H54 (cell line): Measurements from ENCODE around the gene WDR49.
"Not testable (repeated sequence)": the region's sequence is repeated elsewhere in the genome, so short reads cannot be mapped to it uniquely, and the experiment has no call there.

ENCODE experiments used
- DNase-seq: peaks from one replicate; pipeline ENCODE4 v3.0.0; 2011; ENCODE audit warnings: low spot score, mixed read lengths; ENCODE audit not compliant: insufficient read length
- FAIRE-seq: peaks from 3 replicates; lab custom pipeline; 2011; peaks lifted over from hg19 to GRCh38; lab: Jason Lieb, UNC
- POLR2A ChIP-seq: IDR thresholded peaks from 2 replicates; pipeline ENCODE4 v1.6.1; 2011; ENCODE audit warnings: low read depth, mild to moderate bottlenecking, low read length

Gene WDR49

DNA sequence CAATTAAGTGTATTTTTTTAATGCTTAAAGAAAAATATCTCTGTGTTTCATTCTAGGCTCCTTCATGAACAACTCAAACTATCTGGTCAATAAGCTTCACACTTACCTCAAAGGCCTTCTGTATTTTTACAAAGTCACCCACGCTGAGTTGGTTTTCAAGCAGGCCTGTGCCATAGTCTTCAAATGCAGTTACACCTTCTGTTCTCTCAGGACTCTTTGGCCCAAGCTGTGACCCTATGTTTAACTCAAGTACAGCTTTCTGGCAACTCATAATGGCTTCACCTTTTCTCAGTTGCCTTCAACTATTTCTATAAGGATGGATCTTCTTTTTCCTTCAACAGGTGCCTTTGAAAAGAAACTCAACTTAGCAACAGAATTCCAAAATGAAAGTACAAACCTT lies 587 bp downstream of the WDR49 start:
- DNase-seq (no peak), FAIRE-seq (no peak)
- TF ChIP-seq POLR2A: no peak

DNA sequence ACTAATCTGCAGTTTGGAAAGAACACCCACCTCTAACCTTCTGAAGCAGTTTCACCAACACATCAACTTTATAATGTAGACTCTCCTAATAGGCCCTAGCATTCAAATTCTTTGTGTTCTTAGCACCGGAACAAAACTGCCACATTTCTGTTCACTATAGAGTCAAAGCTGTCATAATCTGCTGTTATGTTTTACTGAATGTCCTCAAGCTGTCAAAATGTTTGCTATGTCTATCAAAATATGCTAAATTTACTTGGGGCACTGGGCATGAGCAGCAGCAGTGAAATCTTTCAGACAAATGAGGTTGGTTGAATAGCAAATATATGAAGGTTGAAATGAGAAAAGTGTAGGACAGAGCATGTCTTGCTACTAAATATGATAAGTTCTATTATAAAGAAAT lies 1.9 kb downstream of the WDR49 start:
- TF ChIP-seq POLR2A: no peak
- FAIRE-seq: no peak
- DNase-seq: no peak

DNA sequence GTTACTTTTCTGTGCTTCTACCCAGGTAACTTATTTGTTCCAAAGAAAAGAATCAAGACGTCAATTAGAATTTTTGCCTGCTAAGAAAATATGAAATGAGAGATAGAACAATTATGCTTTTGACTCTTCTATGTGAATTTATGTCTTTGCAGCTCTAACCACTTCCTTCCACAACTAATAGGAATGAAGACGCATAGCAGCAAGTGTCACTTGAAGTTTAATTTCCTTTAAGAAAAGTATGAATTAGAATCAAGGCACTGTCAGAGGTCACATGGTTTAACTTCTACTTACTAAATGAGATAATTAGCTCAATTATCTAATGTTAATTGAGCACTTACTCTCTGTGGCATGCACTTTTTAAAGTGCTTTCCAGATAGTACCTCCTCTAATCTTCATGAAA lies 3.3 kb downstream of the WDR49 start:
- no peak for TF ChIP-seq POLR2A
- FAIRE-seq (no peak), DNase-seq (no peak)

GRCh38 chr3:167649746-167650145 lies 4.0 kb downstream of the WDR49 start:
- no peak for DNase-seq
- no peak for FAIRE-seq
- no peak for TF ChIP-seq POLR2A

DNA sequence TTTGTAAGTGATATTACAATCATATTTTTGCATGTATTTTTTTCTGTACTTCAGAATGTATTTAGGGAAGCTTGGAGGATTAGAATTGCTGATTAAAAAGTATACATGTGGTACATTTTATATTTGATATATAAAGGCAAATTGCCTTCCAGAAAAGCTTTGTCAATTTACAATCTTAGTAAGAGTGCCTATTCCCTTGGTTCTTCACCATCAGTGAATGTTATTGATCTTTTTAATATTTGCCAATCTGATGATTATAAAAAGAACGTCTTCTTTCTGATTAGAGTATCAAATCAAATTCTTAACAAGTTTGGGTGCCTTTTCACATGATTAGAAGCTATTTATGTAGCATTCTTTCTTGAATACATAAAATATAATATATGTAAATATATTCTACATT lies 9.1 kb downstream of the WDR49 start:
- no peak for TF ChIP-seq POLR2A
- FAIRE-seq: no peak
- DNase-seq: no peak

GRCh38 chr3:167631471-167631870 lies 22.3 kb downstream of the WDR49 start:
- TF ChIP-seq POLR2A: no peak
- FAIRE-seq: no peak
- DNase-seq: no peak

DNA sequence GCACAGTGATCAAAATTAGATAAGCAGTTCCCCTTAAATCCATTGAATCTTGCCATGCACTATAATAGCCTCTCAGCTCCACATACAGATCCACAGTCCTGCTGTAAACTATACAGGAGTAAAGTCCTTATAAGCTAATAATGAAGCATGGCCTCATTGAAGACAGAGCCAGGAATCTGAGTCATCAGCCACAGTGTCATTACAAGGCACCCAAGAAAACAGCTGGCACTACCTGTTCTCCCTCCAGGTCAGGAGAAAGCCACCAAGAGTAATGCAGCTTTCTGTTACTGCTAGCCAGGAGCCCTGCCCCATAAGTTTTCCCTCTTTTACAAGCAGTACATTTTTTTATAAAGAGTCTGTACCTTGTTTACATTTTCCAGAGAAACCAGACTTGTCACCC lies 27.3 kb downstream of the WDR49 start:
- no peak for TF ChIP-seq POLR2A
- FAIRE-seq (no peak), DNase-seq (no peak)

- DNase-seq (no peak), FAIRE-seq (no peak)
- TF ChIP-seq POLR2A: no peak
Measured at GRCh38 chr3:167615030-167615429, 38.7 kb downstream of the WDR49 start.

DNA sequence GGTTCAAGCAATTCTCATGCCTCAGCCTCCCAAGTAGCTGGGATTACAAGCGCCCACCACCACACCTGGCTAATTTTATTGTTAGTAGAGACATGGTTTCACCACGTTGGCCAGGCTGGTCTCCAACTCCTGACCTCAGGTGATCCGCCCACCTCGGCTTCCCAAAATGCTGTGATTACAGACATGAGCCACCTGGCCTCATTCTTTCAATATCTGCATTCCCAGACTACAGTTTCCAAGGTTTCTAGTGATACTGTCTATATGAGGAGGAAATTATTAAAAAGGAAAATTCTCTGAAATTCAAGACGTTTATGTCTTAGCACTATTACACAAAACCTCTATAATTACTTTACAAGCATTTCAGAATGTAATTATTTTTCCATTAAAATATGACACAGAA lies 39.5 kb downstream of the WDR49 start:
- not testable (repeated sequence) for DNase-seq, FAIRE-seq

- FAIRE-seq: no peak
- DNase-seq: no peak
- no peak for TF ChIP-seq POLR2A
Measured at GRCh38 chr3:167611718-167612117, 42.0 kb downstream of the WDR49 start.

- FAIRE-seq (no peak), DNase-seq (no peak)
- no peak for TF ChIP-seq POLR2A
Measured at GRCh38 chr3:167609156-167609555, 44.6 kb downstream of the WDR49 start.

- no peak for FAIRE-seq
- no peak for TF ChIP-seq POLR2A
Measured at GRCh38 chr3:167606836-167607235, 46.9 kb downstream of the WDR49 start.

GRCh38 chr3:167605871-167606270 lies 47.9 kb downstream of the WDR49 start:
- FAIRE-seq (no peak), DNase-seq (no peak)
- TF ChIP-seq POLR2A: no peak

More at GRCh38 chr3:167606836-167607235, 46.9 kb downstream of the WDR49 start:
- DNase-seq: no peak

GRCh38 chr3:167602041-167602440 lies 51.7 kb downstream of the WDR49 start:
- no peak for DNase-seq
- no peak for TF ChIP-seq POLR2A
- no peak for FAIRE-seq

DNA sequence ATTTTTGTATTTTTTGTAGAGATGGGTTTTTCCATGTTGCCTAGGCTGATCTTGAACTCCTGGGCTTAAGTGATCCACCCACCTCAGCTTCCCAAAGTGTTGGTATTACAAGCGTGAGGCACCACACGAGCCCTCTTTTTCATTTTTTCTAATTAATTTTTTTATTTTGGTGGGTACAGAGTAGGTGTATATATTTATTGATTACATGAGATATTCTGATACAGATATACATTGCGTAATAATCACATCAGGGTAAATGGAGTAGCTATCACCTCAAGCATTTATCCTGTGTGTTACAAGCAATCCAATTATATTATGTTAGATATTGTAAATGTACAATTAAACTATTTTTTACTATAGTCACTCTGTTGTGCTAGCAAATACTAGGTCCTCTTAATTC lies 66.1 kb downstream of the WDR49 start:
- DNase-seq (no peak), FAIRE-seq (no peak)
- TF ChIP-seq POLR2A: no peak

DNA sequence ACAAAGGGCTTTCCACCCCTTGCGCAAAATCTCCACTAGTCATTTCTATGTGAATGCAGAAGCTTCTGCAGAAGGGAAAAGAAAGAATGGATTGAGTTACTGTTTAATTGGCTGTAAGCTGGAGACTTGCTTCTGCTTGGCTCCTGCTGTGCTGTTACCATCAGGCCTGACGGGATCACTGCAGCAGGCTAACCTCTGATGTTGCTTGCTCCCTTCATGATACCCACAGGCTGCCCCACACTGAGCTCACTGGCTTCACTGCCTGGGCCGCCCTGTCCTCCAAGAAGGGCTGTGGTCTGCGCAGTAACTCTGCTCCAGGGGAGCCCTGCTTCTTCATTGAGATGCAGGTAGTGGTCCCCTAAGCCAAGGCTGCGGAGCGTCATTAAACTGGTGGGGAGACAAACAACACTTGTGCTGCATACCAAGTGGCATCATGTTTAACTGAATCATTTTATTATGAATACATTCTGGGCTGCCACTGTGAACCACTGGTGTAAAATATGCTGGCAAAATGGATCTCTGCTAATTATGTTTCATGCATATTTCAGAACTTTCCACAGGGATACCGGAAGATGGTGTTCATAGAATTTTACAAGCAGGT lies 78.6 kb downstream of the WDR49 start:
- TF ChIP-seq POLR2A: no peak
- DNase-seq (no peak), FAIRE-seq (no peak)

- DNase-seq (no peak), FAIRE-seq (no peak)
- TF ChIP-seq POLR2A: no peak
Measured at GRCh38 chr3:167572991-167573390, 80.8 kb downstream of the WDR49 start.
